Ishikawa (cell line): ENCODE measurements around the gene RAI14.

ENCODE experiments used
- CEBPB ChIP-seq: IDR thresholded peaks from 2 replicates; pipeline ENCODE4 v1.6.1; 2012
- FOXM1 ChIP-seq: IDR thresholded peaks from 2 replicates; pipeline ENCODE4 v1.6.1; 2012; ENCODE audit warnings: low read depth, borderline replicate concordance
- MAX ChIP-seq: IDR thresholded peaks from 2 replicates; pipeline ENCODE4 v1.6.1; 2012
- TAF1 ChIP-seq: IDR thresholded peaks from 2 replicates; pipeline ENCODE4 v1.6.1; 2012; ENCODE audit warnings: low read depth, mild to moderate bottlenecking
- YY1 ChIP-seq: IDR thresholded peaks from 2 replicates; pipeline ENCODE4 v1.6.1; 2012; ENCODE audit warnings: low read depth
- TF ChIP-seq, protein P1 (sequence below): IDR thresholded peaks from 2 replicates; pipeline ENCODE4 v1.6.1; 2012

DNA sequence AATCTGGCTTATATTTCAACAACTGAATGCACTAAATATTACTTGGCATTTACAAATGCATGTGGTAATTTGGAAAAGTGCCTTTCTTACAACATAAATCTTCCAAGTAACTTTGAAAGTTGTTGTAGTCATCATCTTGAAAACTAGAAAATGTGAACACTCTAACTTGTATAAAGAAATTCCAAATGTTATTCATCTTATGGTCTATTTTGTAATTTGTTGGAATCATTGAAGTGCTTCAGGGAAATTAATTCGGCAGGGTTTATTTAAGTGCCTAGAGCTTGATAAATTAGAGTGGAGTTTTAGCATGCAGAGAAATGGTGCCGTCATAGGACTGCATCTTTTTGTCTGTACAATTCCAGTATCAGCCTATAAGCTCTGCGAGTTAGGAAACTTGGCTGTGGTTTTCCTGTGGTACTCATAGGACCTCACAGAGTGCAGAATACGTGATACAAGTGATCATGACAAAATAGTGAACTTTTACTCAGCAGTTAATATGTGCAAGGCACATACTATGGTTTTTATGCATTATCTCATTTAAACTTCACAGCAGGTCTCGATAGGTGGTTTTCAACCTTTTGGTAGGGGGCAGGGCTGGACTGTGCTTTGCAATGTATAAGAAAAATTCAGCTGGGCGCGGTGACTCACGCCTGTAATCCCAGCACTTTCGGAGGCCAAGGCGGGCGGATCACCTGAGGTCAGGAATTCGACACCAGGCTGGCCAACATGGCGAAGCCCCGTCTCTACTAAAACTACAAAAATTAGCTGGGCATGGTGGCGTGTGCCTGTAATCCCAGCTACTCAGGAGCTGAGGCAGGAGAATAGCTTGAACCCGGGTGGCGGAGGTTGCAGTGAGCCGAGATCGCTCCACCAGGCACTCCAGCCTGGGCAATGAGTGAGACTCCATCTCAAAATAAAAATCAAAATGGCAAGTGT is 79.6 kb downstream of the RAI14 start:
- no peak for TF ChIP-seq TAF1
- no peak for TF ChIP-seq MAX
- TF ChIP-seq, protein P1, sequence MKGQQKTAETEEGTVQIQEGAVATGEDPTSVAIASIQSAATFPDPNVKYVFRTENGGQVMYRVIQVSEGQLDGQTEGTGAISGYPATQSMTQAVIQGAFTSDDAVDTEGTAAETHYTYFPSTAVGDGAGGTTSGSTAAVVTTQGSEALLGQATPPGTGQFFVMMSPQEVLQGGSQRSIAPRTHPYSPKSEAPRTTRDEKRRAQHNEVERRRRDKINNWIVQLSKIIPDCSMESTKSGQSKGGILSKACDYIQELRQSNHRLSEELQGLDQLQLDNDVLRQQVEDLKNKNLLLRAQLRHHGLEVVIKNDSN = no peak
- no peak for TF ChIP-seq FOXM1
- TF ChIP-seq YY1 = no peak
- TF ChIP-seq CEBPB = no peak
